ENCODE results near the gene ASCC1. TPM values are rescaled to one million over a fixed set of nuclear protein-coding genes. Genes with fewer than 3 reads are reported as not detected.

ASCC1 gene
- total and polyA plus RNA-seq, 2 of the 13 experiments (the other 11 are each of a cell fraction or from before 2014, with no cell fraction given), result 21.6 to 30.1 TPM

- TF ChIP-seq, protein P1, sequence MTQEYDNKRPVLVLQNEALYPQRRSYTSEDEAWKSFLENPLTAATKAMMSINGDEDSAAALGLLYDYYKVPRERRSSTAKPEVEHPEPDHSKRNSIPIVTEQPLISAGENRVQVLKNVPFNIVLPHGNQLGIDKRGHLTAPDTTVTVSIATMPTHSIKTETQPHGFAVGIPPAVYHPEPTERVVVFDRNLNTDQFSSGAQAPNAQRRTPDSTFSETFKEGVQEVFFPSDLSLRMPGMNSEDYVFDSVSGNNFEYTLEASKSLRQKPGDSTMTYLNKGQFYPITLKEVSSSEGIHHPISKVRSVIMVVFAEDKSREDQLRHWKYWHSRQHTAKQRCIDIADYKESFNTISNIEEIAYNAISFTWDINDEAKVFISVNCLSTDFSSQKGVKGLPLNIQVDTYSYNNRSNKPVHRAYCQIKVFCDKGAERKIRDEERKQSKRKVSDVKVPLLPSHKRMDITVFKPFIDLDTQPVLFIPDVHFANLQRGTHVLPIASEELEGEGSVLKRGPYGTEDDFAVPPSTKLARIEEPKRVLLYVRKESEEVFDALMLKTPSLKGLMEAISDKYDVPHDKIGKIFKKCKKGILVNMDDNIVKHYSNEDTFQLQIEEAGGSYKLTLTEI (CRISPR knock-in tag; conservative IDR thresholded peaks at IDR 0.05), result no peak
- TF ChIP-seq ZNF891 (CRISPR knock-in tag; IDR thresholded peaks at IDR 0.05), result no peak
- TF ChIP-seq, protein P2, sequence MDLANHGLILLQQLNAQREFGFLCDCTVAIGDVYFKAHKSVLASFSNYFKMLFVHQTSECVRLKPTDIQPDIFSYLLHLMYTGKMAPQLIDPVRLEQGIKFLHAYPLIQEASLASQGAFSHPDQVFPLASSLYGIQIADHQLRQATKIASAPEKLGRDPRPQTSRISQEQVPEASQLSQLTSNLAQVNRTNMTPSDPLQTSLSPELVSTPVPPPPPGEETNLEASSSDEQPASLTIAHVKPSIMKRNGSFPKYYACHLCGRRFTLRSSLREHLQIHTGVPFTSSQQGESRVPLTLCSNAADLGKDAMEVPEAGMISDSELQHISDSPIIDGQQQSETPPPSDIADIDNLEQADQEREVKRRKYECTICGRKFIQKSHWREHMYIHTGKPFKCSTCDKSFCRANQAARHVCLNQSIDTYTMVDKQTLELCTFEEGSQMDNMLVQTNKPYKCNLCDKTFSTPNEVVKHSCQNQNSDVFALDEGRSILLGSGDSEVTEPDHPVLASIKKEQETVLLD (CRISPR knock-in tag; IDR thresholded peaks at IDR 0.05; ENCODE audit: low read depth), result no peak
- no peak for TF ChIP-seq ZNF639 (CRISPR knock-in tag; conservative IDR thresholded peaks at IDR 0.05)
- no peak for TF ChIP-seq HES4 (CRISPR knock-in tag; IDR thresholded peaks at IDR 0.05; ENCODE audit: borderline replicate concordance)
- no peak for TF ChIP-seq ZNF17 (CRISPR knock-in tag; IDR thresholded peaks at IDR 0.05)
- TF ChIP-seq ZNF350 (CRISPR knock-in tag; IDR thresholded peaks at IDR 0.05; ENCODE audit: borderline replicate concordance, low read depth), result no peak
- no peak for TF ChIP-seq JDP2 (CRISPR knock-in tag; IDR thresholded peaks at IDR 0.05; ENCODE audit: borderline replicate concordance)
- TF ChIP-seq, protein P3, sequence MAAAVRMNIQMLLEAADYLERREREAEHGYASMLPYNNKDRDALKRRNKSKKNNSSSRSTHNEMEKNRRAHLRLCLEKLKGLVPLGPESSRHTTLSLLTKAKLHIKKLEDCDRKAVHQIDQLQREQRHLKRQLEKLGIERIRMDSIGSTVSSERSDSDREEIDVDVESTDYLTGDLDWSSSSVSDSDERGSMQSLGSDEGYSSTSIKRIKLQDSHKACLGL (CRISPR knock-in tag; IDR thresholded peaks at IDR 0.05), result no peak
- TF ChIP-seq ZNF44 (CRISPR knock-in tag; IDR thresholded peaks at IDR 0.05), result no peak
- TF ChIP-seq ZNF329 (CRISPR knock-in tag; IDR thresholded peaks at IDR 0.05; ENCODE audit: low read depth), result no peak
- TF ChIP-seq ARNT (IDR thresholded peaks at IDR 0.05), result no peak
- TF ChIP-seq HOXA9 (CRISPR knock-in tag; IDR thresholded peaks at IDR 0.05; ENCODE audit: borderline replicate concordance), result no peak
- peak; percentile 82 for TF ChIP-seq SAP130 (CRISPR knock-in tag; IDR thresholded peaks at IDR 0.05; ENCODE audit: low read depth)
- TF ChIP-seq MAFF (IDR thresholded peaks at IDR 0.05; ENCODE audit: low read depth, low read length), result no peak
- no peak for TF ChIP-seq ZC3H4 (CRISPR knock-in tag; IDR thresholded peaks at IDR 0.05; ENCODE audit: borderline replicate concordance)
- TF ChIP-seq, protein P4, sequence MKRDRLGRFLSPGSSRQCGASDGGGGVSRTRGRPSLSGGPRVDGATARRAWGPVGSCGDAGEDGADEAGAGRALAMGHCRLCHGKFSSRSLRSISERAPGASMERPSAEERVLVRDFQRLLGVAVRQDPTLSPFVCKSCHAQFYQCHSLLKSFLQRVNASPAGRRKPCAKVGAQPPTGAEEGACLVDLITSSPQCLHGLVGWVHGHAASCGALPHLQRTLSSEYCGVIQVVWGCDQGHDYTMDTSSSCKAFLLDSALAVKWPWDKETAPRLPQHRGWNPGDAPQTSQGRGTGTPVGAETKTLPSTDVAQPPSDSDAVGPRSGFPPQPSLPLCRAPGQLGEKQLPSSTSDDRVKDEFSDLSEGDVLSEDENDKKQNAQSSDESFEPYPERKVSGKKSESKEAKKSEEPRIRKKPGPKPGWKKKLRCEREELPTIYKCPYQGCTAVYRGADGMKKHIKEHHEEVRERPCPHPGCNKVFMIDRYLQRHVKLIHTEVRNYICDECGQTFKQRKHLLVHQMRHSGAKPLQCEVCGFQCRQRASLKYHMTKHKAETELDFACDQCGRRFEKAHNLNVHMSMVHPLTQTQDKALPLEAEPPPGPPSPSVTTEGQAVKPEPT (CRISPR knock-in tag; IDR thresholded peaks at IDR 0.05; ENCODE audit: low read depth), result peak; percentile 69; the same call in 1 of the 2 replicates
- TF ChIP-seq AGO1 (IDR thresholded peaks at IDR 0.05; ENCODE audit: low read depth, low read length, poor library complexity, severe bottlenecking), result no peak
- TF ChIP-seq ZNF510 (CRISPR knock-in tag; IDR thresholded peaks at IDR 0.05; ENCODE audit: low read depth), result no peak
- TF ChIP-seq, protein P5, sequence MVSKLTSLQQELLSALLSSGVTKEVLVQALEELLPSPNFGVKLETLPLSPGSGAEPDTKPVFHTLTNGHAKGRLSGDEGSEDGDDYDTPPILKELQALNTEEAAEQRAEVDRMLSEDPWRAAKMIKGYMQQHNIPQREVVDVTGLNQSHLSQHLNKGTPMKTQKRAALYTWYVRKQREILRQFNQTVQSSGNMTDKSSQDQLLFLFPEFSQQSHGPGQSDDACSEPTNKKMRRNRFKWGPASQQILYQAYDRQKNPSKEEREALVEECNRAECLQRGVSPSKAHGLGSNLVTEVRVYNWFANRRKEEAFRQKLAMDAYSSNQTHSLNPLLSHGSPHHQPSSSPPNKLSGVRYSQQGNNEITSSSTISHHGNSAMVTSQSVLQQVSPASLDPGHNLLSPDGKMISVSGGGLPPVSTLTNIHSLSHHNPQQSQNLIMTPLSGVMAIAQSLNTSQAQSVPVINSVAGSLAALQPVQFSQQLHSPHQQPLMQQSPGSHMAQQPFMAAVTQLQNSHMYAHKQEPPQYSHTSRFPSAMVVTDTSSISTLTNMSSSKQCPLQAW (CRISPR knock-in tag; IDR thresholded peaks at IDR 0.05), result peak; percentile 73; the same call in 1 of the 2 replicates
- TF ChIP-seq ZNF496 (CRISPR knock-in tag; IDR thresholded peaks at IDR 0.05; ENCODE audit: insufficient replicate concordance), result no peak
- TF ChIP-seq SOX5 (CRISPR knock-in tag; IDR thresholded peaks at IDR 0.05; ENCODE audit: borderline replicate concordance), result peak; percentile 99
Observed at GRCh38 chr10:72098301-72098835, 117.7 kb downstream of the ASCC1 start (continued).

All from HepG2 (cell line).